HG03469 (cell line): ENCODE results near the gene CSNK2A3.
"Not testable (repeated sequence)": the region's sequence is repeated elsewhere in the genome, so short reads cannot be mapped to it uniquely, and the experiment has no call there.

ENCODE experiments used
- ATAC-seq: cut with Tn5 transposase; IDR thresholded peaks from one replicate; pipeline ENCODE4 v1.9.1; 2021; ENCODE audit warnings: mild to moderate bottlenecking, moderate library complexity, moderate number of reproducible peaks; ENCODE audit not compliant: unreplicated experiment

The CSNK2A3 gene

DNA sequence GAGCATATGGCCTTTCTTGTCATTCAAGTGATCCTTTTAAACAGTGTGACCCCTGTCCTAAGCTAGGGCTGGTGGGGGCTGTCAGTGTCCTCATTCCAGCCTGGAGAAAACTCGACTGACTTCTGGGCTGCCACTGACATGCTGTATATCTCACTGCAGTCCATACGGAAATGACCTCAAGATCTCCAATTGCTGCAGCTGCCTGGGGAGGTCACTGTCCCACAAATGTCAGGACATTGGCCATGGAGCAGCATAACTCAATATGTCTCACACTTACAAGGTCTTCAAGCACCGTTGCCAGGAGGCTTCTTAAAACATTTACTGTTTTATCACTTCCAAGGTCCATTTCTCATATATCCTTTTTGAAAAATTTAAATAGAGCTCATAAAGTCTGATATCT lies 27.8 kb upstream of the CSNK2A3 start:
- no peak for ATAC-seq

DNA sequence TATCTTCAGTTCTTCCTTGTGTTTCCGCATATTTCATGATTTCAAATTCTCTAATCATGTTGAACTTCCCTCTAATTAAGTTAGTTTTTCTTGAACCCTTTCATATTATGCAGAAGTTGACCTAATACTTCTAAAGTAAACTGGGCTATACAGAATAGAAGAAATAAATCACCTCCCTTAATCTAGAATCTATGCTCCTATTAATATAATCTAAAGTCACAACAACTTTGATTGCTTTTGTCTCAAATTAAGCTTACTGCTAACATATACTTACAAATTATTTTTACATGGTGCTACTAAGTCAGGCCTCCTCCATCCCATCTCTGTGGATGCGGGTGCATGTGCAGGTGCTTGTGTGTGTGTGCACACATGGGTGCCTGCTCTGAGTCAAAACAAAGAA lies 27.3 kb upstream of the CSNK2A3 start:
- ATAC-seq, result no peak

DNA sequence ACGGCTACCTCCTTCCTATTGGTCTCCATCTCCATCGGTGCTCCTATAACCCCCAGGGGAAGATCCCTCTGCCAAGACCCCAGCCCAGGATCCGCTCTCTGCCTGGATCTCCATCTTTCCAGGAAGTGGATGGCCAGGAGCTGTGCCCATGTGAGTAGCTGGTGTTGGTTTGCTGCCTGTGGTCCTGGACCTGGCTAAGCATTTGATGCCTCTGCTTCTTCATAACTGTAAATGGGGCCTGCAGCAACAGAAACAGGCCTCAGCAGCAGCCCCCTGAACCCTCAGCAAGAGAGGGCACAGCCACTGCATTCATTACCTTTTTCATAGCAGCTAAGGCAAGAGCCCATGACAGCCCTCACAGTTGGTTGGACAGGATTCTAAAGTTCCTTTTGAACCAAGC lies 26.6 kb upstream of the CSNK2A3 start:
- no peak for ATAC-seq

DNA sequence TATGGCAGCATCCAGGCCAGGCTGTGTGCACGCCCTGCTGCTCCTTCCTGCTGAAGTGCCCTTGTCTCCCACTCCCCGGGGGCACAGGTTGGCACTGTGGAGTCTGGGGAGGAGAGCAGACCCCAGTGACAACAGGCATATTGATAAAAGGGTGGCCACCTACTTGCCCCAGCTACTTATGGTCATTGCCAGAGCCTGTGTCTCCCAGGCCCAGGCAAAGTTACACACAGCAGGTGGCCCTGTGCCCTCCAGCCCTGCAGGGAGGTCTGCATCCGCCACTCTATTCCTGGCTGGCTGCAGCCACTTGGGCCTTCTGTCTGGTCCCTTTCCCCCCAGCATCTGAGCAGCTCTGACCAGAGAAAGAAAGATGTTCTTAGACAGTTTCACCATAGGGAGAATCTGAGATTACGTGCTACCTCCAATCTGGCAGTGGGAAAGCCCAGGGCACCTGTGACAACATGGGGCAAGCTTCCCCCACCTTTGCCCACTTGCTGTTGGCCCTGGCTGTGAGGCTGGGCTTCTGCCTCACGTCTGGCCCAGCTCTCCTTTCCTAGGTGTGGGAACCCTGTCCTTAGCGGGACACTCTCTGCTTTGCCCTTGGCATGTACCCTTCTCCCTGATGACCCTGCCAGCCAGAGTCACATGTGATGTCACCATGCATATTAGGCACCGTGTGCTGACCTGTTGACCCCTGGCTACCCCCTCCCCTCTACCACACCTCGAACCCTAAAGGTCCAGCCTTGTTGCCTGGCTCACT lies 25.3 kb upstream of the CSNK2A3 start:
- no peak for ATAC-seq

- ATAC-seq, result no peak
Observed at GRCh38 chr11:11374358-11375148, 21.5 kb upstream of the CSNK2A3 start.

DNA sequence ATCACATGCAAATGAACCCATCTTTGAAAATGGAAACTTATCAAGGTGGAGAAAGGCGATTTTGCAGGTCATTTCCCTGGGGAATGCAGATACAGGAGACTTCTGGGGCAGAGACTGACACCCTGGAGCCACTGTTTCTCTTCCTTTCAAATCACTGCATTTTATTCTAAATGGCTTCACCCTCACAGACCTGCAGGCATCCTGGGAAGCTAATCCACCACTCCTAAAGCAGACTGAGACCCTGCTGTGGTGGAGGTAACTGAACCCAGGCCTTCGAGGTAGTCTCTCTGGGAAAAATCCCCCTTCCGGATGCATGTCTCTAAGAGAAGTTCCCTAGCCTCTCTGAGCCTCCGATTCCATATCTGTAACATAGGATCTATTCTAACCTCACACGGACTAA lies 20.9 kb upstream of the CSNK2A3 start:
- no peak for ATAC-seq

DNA sequence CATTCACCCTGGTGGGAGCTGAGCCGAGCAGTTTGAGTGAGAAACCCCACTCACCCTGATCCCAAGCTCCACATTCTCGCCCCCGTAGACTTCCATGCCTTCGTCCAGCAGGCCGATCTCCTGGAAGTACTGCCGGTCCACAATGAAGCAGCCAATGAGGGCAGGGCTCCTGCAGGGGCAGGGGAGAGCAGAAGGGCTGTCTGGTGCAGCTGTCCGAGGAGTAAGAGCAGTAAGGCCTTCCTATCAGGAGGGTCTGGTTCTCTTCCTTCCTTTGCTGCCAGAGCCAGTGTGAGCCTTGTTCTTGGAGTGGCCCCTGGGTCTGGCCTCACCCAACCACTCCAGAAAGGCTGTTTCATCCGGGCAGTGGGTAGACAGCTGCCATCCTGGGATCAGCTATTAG lies 19.4 kb upstream of the CSNK2A3 start:
- ATAC-seq, result no peak

GRCh38 chr11:11370962-11371303 lies 17.9 kb upstream of the CSNK2A3 start:
- no peak for ATAC-seq

DNA sequence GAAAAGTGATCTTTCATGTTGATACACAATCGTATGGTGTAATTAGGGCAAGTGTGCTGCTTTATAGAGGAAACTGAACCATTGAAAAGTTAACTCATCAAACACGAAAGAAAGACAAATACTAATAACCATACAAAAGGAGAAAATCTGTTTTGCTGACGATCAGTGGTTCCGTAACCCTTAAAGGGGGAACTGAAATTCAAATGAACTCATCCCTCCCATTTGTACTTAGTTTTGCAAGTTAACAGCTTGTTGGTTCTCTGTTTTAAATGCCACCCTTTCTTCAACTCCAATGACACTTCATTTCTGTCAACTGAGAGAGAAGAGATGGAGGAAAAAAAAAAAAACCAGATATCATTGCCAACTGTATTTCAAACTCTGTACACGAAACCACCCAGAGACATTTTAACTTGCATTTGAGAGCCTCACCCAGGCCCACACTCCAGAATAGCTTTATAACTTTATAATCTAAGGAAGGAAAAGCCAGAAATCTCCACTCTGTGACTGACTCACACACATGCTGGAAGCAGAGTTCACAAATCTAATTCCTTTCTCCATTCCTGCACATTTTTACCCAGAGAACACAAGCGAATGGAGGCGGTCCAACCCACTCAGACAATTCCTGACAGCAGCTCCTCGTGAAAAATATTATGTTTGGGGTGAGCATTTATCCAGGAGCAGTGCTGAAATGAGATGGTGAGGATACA lies 17.4 kb upstream of the CSNK2A3 start:
- ATAC-seq, result no peak

GRCh38 chr11:11366793-11367192 lies 13.7 kb upstream of the CSNK2A3 start:
- ATAC-seq, result no peak

GRCh38 chr11:11363674-11364073 lies 10.6 kb upstream of the CSNK2A3 start:
- ATAC-seq, result no peak

- no peak for ATAC-seq
Observed at GRCh38 chr11:11359611-11360010, 6.6 kb upstream of the CSNK2A3 start.

DNA sequence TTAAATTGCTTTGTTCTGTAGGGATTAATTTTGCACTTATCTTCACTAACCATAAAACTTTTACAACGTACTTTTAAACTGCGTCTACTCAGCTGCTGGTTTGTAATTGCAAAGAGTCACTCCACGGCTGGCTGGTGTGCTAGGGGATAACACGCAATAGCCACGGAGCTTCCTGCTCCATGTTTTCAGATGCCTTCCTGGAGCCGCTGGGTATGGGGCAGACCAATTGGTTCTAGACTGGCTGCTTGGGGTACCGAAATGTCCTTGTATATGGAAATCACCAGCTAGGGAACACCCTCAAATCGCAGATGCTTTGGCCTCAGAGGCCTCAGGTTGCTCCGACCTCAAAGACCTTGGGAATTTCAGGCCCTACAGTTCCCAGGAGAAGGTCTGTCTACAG lies 3.8 kb upstream of the CSNK2A3 start:
- ATAC-seq, result no peak

DNA sequence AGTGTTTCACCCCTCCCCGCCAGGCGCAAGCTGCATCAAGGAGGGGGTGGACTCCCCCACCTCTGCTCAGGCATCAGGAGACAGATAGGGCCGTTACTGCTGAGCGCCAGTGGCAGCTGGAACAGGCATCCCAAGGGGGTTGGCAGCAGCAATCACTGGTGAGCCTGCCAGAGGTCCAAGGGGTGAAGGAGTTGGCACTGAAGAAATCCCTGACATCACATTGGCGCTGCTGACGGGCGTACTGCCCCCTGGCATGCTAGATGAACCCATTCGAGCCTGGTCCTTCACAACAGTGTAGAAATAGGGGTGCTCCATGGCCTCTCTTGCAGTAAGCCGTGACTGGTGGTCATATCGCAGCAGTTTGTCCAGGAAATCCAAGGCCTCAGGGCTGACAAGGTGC lies 1.2 kb downstream of the CSNK2A3 start:
- not testable (repeated sequence) for ATAC-seq

DNA sequence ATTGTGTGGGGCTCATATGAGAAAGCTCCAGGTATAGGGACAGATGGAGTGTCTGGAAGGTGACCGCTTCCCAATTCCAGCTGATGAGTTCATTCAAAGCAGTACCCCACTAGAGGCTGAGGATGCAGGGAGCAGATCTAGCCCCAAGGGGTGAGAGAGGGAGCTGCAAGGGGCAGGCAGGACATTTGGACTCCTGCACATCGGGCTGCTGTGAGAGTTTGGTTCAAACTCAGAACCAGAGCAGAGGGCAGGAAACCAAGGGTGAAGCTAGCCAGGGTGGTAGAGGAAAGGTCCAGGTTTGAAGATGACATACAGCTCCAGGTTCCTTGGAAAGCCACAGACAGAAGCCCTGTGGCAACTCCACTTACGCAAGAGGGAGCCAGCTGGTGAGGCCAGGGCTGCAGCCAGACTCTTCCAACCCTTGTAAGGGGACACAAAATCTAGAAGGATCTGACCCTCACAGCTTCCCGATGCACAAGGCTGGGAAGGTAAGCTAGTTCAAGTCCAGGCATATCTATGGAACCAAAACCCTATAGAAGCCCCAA lies 1.9 kb downstream of the CSNK2A3 start:
- ATAC-seq, result no peak

- ATAC-seq, result no peak
Observed at GRCh38 chr11:11349870-11350337, 3.1 kb downstream of the CSNK2A3 start.

- ATAC-seq, result no peak
Observed at GRCh38 chr11:11349106-11349825, 3.8 kb downstream of the CSNK2A3 start.

- ATAC-seq, result no peak
Observed at GRCh38 chr11:11348303-11348702, 4.7 kb downstream of the CSNK2A3 start.

DNA sequence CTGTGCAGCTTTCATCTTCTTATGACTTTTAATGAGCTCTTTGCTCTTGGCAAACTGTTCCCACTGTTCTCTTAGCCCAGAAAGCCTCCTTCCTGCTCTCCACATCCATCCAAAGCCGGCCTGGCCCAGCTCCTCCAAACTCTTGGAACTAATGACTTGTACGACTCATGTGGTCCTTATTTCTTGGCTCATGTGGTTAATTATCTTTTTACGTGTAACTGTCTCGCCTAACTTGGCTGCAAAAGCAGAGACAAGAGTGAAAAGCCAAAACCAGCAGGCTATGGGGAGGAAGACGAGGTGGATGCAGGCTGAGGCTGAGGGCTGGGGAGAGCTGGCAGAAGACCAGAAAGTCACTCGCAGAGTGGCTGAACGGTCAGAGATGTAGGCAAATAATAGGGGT lies 5.5 kb downstream of the CSNK2A3 start:
- ATAC-seq, result no peak

GRCh38 chr11:11346303-11346702 lies 6.7 kb downstream of the CSNK2A3 start:
- no peak for ATAC-seq

DNA sequence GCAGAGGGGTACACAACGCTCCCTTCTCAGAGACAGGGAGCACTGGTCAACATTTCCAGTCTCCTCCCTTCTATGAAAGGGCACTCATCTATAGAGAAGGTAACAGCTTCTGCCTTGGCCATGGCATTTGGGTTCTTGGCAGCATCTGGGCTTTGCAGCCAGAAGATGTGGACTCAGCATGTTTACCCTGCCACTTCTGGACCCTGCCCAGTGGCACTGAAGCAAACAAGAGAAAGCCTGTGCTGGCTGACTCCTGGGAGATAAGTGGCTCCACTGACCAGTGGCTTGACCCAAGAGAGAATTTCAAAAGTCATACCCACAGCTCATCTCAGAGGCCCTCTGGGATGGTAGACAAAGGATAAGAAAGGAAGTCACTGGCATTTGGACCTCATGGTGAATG lies 8.0 kb downstream of the CSNK2A3 start:
- ATAC-seq, result no peak
